CD4-positive, alpha-beta T cell treated with Interleukin-1 beta for 1 hour (primary cell): ENCODE results near the gene DUSP28.
"Not testable (repeated sequence)": the region's sequence is repeated elsewhere in the genome, so short reads cannot be mapped to it uniquely, and the experiment has no call there.

Experiments
- DNase-seq, 2 donors: peaks; one replicate each; pipeline ENCODE4 v3.0.0-alpha.2; 2020 to 2022

The DUSP28 gene

GRCh38 chr2:240561325-240561971 lies 1.3 kb downstream of the DUSP28 start:
- peak in 1 of 2 donors; percentile 41 for DNase-seq

DNA sequence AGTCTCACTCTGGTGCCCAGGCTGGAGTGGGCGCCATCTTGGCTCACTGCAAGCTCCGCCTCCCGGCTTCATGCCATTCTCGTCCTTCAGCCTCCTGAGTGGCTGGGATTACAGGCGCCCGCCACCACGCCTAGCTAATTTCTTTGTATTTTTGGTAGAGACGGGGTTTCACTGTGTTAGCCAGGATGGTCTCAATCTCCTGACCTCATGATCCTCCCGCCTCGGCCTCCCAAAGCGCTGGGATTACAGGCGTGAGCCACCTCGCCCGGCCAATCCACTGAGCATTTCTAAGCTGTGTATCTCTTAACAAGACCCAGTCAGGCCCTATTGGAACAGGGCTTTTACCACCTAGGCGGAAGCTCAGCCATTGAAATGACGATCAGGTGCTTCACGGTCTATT lies 3.1 kb downstream of the DUSP28 start:
- DNase-seq, result not testable (repeated sequence)

DNA sequence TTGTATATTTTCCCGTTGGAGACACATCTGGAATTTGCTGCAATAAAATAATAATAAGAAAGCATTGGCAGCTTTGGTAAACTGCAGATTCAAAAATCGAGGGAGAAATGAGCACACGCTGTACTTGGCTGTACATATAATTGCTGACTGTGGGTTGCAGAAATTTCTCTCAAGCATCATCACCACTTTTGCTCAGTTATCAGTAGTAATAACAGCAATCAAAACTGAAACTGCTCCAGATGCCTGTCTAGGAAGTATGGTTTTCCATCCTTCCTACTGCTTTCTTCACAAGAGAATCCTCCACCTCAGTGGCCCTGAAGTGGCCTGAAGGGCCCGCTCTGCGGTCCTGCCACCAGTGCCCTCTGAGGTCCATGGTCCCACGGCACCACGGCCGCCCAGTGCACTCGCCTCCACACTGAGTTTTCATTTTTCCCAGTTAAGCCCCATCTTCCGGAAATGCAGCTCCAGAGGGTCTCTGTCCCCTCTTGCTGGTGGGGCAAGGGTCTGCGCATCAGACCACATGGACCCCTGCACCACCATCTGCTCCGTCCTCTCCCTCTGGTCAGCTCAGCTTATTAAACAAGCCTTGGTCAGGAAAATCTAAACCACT lies 3.9 kb downstream of the DUSP28 start:
- no peak for DNase-seq

- peak in 1 of 2 donors; percentile 43 for DNase-seq
Observed at GRCh38 chr2:240564561-240565332, 4.6 kb downstream of the DUSP28 start.

DNA sequence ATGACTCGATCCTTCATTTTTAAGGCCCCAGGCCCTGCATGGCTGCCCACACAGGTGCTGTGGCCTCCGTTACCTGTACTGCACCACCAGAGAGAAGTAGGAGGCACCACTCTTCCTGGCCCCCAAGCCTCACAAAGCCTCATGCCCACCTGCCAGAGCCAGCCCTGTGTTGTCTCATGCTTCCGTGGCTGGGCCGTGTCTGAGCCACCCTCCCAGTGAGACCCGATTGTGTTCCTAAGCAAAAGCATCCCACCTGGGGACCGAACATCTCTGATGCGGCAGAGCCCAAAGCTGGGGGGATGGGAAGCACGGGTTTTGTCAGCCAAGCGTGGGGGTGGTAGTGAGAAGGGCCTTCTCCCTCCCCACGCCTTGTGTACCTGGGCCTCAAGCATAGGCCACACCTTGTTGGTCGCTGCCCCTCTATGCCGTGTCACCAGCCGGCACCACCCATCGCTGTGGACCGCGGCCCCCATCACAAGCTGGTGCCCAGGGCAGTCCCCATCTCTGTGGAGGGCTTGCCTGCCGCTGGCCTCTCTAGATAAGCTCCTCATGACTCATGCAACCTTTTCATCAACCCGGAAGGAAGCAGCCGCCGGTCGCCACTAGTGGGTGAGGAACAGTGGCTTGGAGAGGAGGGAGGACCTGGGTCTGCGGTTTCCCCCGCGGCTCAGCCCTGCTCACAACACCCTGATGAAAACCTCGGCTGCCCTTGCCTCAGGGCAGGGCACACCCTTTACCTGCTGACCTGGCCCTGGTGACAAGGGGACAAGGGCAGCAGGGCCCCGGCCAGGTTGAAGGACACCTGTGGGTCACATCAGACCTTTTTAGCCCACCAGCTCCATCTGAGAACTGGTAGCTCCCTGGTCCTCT lies 5.4 kb downstream of the DUSP28 start:
- peak; percentile 95 to 96 for DNase-seq

GRCh38 chr2:240566203-240567136 lies 6.3 kb downstream of the DUSP28 start:
- DNase-seq, result peak; percentile 95

DNA sequence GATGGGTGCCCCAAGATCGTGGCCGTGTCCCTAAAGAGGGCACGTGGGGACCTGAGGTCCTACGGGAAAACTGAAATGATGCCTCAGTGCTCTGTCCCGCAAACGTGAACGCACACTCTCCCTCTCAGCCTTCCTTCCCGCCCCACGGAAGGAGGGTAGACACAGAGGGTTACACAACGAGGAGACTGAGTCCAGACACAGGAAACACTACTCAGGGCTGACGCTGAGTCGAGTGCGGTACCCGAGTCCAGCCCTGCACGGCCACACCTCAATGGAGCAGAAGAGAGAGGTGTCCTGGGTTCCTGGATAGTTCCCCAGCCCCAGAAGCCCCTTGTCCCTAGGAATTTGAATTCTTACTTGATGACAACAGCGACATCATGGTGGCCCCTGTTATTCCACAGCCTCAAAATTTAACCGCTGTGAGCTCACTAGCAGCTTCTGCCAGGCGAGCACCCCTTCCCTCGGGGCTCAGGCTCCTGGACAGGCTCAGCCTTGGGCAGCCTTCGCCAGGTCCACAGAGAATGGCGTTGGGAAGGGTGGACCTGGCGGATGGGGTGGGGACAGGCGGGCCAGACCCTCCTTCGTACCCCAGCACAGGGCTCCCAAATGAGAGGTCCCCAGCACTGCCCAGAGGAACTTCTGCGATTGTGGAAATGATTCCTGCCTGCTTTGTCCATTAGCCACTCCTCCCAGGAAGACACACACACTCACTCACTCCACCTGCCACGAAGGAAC lies 7.1 kb downstream of the DUSP28 start:
- peak; percentile 51 to 64 for DNase-seq

- DNase-seq, result peak; percentile 63 to 65
Observed at GRCh38 chr2:240567872-240568677, 7.9 kb downstream of the DUSP28 start, which contains the start of gene RNPEPL1. Gene RNPEPL1 (plus strand): TSS chr2:240568484. CDS start chr2:240568587, 103 bp downstream.

- DNase-seq, result peak; percentile 65 to 69
Observed at GRCh38 chr2:240568678-240569522, 8.7 kb downstream of the DUSP28 start.

DNA sequence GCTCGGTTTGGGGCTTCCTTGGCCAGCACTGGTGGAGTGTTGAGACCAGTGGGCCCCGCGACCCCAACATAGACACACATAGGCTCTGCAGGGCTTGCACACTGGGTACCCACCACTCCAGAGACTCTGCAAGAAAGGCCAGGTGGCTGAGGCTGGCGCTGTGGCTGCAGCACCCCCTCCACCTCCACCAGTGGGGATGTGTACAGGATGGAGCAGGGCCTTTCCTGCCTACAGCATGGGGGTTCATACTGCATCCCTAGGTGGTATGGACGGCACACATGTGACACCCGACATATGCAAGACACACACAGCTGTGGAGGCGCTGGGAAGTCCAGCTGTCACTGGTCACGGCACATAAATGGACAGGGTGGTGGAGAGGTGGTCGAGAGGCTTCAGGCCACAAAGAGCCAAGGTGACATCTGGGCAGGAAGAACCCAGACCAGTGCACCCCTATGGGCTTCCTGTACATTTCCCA lies 9.4 kb downstream of the DUSP28 start:
- no peak for DNase-seq

GRCh38 chr2:240569998-240570530 lies 9.9 kb downstream of the DUSP28 start:
- no peak for DNase-seq

- DNase-seq, result no peak
Observed at GRCh38 chr2:240570531-240571313, 10.6 kb downstream of the DUSP28 start.

- DNase-seq, result no peak
Observed at GRCh38 chr2:240571314-240571973, 11.3 kb downstream of the DUSP28 start.

DNA sequence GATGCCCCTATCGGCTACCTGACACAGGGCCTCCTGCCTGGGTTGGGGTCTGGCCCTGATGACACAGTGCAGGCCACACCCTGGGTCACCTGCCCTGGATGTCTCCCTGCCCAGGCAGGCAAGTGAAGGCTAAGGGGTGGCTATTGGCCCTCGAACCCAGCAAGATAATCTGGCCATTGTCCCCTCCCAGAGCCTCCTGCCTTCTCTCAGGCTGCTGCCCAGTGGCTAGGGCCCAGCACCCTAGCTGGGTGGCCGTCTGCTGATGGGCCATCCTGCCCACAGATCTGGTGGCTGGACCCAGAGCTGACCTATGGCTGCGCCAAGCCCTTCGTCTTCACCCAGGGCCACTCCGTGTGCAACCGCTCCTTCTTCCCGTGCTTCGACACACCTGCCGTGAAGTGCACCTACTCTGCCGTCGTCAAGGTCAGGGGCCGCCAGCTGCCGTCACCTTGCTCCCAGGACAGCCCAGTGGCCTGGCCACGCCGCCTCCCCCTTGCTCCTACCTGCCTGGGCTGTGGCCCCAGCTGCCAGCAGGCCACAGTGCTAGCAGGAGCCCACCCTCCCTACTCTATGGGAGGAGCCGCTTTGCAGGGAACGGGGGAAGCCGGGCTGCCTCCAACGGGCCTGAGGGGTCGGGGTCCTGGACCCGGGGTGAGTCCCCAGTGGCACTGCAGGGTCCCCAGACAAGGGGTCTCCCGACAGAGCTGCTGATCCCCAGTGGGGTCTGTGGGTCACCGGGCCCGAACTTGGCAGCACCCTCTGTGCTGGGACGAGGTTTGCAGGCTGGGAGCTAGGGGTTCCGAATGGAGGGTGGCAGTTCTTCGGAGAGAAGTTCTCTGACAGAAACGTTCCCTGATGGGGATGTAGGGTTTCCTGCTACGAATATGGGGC lies 12.2 kb downstream of the DUSP28 start:
- no peak for DNase-seq

DNA sequence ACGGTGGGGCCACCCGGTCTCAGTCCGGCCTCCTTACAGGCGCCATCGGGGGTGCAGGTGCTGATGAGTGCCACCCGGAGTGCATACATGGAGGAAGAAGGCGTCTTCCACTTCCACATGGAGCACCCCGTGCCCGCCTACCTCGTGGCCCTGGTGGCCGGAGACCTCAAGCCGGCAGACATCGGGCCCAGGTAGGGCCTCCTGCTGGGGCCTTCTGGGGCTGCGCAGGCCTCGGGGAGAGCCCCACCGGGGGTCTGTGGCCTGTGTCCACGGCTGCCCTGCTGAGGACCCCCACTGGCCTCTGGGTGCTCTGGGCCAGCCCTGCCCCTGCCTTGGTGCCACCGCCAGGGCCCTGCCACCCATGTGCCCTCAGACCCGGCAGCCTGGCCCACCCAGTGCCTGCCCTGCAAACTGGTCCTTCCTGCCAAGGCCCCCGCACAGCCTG lies 12.9 kb downstream of the DUSP28 start:
- DNase-seq, result no peak
